HG02970 (cell line): Measurements from ENCODE around the gene ATM.

Experiments used
- ATAC-seq: cut with Tn5 transposase; IDR thresholded peaks from one replicate; pipeline ENCODE4 v1.9.1; 2021; ENCODE audit warnings: mild to moderate bottlenecking, moderate library complexity, moderate number of reproducible peaks; ENCODE audit not compliant: unreplicated experiment, low FRiP score

The ATM gene

GRCh38 chr11:108218912-108219783 is 3.7 kb upstream of the ATM start:
- no peak for ATAC-seq

- ATAC-seq, result no peak
Observed at GRCh38 chr11:108220721-108221336, 2.0 kb upstream of the ATM start.

- ATAC-seq, result no peak
Observed at GRCh38 chr11:108221371-108221770, 1.5 kb upstream of the ATM start.

GRCh38 chr11:108221911-108222573 is 825 bp upstream of the ATM start:
- peak; percentile 0 for ATAC-seq

GRCh38 chr11:108223348-108224149 is 682 bp downstream of the ATM start:
- no peak for ATAC-seq

- no peak for ATAC-seq
Observed at GRCh38 chr11:108224366-108224765, 1.5 kb downstream of the ATM start.

- no peak for ATAC-seq
Observed at GRCh38 chr11:108224911-108225786, 2.3 kb downstream of the ATM start.

- no peak for ATAC-seq
Observed at GRCh38 chr11:108226036-108226435, 3.2 kb downstream of the ATM start.

GRCh38 chr11:108228251-108228650 is 5.4 kb downstream of the ATM start:
- no peak for ATAC-seq

GRCh38 chr11:108233277-108233945 is 10.5 kb downstream of the ATM start:
- no peak for ATAC-seq

GRCh38 chr11:108235192-108235591 is 12.3 kb downstream of the ATM start:
- no peak for ATAC-seq

GRCh38 chr11:108235633-108236032 is 12.8 kb downstream of the ATM start:
- no peak for ATAC-seq

GRCh38 chr11:108237058-108237481 is 14.2 kb downstream of the ATM start:
- ATAC-seq, result peak; percentile 43

GRCh38 chr11:108239076-108239475 is 16.2 kb downstream of the ATM start:
- no peak for ATAC-seq

GRCh38 chr11:108241330-108242037 is 18.6 kb downstream of the ATM start:
- ATAC-seq, result no peak

GRCh38 chr11:108242422-108242821 is 19.6 kb downstream of the ATM start:
- no peak for ATAC-seq

- no peak for ATAC-seq
Observed at GRCh38 chr11:108246308-108246707, 23.4 kb downstream of the ATM start.

- no peak for ATAC-seq
Observed at GRCh38 chr11:108246885-108247284, 24.0 kb downstream of the ATM start.
